GM23338 (cell line): ENCODE measurements around the gene BRAP. TPM values are rescaled to one million over a fixed set of nuclear protein-coding genes. Genes with fewer than 3 reads are reported as not detected.

Experiments
- ATAC-seq: fragments of 200-7000 bp; cut with Tn5 transposase; 3 replicates; pipeline ENCODE4 v1.9.1; 2020
- DNase-seq: peaks from one replicate; pipeline ENCODE4 v3.0.0-alpha.2; 2015; ENCODE audit warnings: low spot score
- H2AFZ ChIP-seq: fragments of 200-600 bp; sonication (generic); 2 replicates; pipeline ENCODE4 v1.8.0; 2016; ENCODE audit warnings: antibody characterized with exemption, mild to moderate bottlenecking, moderate library complexity
- H3F3A ChIP-seq: fragments of 200-600 bp; sonication (generic); replicated peaks from 2 replicates; pipeline ENCODE4 v1.8.0; 2017; ENCODE audit warnings: antibody characterized with exemption, mixed run types, low read depth
- H3K27ac ChIP-seq: fragments of 200-600 bp; sonication (generic); 2 replicates; pipeline ENCODE4 v1.6.1; 2016; ENCODE audit warnings: low read depth
- H3K27me3 ChIP-seq: fragments of 200-600 bp; sonication (generic); 2 replicates; pipeline ENCODE4 v1.8.0; 2016; ENCODE audit warnings: mild to moderate bottlenecking, mixed run types, moderate library complexity; ENCODE audit not compliant: insufficient read depth
- H3K36me3 ChIP-seq: fragments of 200-600 bp; sonication (generic); 2 replicates; pipeline ENCODE4 v1.8.0; 2016; ENCODE audit warnings: mild to moderate bottlenecking; ENCODE audit not compliant: insufficient read depth
- H3K4me1 ChIP-seq: fragments of 200-600 bp; sonication (generic); 2 replicates; pipeline ENCODE4 v1.8.0; 2016; ENCODE audit warnings: mild to moderate bottlenecking, moderate library complexity; ENCODE audit not compliant: insufficient read depth
- H3K4me2 ChIP-seq: fragments of 200-600 bp; sonication (generic); 2 replicates; pipeline ENCODE4 v1.7.1; 2017; ENCODE audit warnings: mixed run types
- H3K4me3 ChIP-seq: fragments of 200-600 bp; sonication (generic); 2 replicates; pipeline ENCODE4 v1.6.1; 2016; ENCODE audit warnings: mixed run types
- H3K79me2 ChIP-seq: fragments of 200-600 bp; sonication (generic); replicated peaks from 2 replicates; pipeline ENCODE4 v1.8.0; 2017; ENCODE audit warnings: mild to moderate bottlenecking; ENCODE audit not compliant: insufficient read depth
- H3K9me2 ChIP-seq: fragments of 200-600 bp; sonication (generic); 2 replicates; pipeline ENCODE4 v1.8.0; 2017; ENCODE audit not compliant: insufficient read depth
- H4K20me1 ChIP-seq: fragments of 200-600 bp; sonication (generic); replicated peaks from 2 replicates; pipeline ENCODE4 v1.8.0; 2017; ENCODE audit warnings: mild to moderate bottlenecking; ENCODE audit not compliant: insufficient read depth
- H3K27ac Mint-ChIP-seq: 2 replicates; pipeline ENCODE4 v1.8.0; 2020; ENCODE audit warnings: inconsistent platforms, mild to moderate bottlenecking, moderate library complexity, mixed read lengths
- H3K27me3 Mint-ChIP-seq: 3 replicates; pipeline ENCODE4 v1.8.0; 2022; ENCODE audit warnings: low read depth, mild to moderate bottlenecking, moderate library complexity, mixed read lengths, inconsistent platforms; ENCODE audit not compliant: insufficient read depth, poor library complexity
- H3K36me3 Mint-ChIP-seq: 3 replicates; pipeline ENCODE4 v1.8.0; 2021; ENCODE audit warnings: low read depth, mild to moderate bottlenecking, inconsistent platforms, moderate library complexity, mixed read lengths
- H3K4me1 Mint-ChIP-seq: 3 replicates; pipeline ENCODE4 v1.8.0; 2020; ENCODE audit warnings: mild to moderate bottlenecking, inconsistent platforms, mixed read lengths
- H3K4me3 Mint-ChIP-seq: 3 replicates; pipeline ENCODE4 v1.8.0; 2021; ENCODE audit warnings: moderate library complexity, mild to moderate bottlenecking, inconsistent platforms, mixed read lengths
- H3K9me3 Mint-ChIP-seq: 3 replicates; pipeline ENCODE4 v1.8.0; 2020; ENCODE audit warnings: moderate library complexity, mild to moderate bottlenecking, inconsistent platforms, mixed read lengths
- CREB1 ChIP-seq: fragments of 250-450 bp; sonication (Bioruptor Pico); IDR thresholded peaks from 2 replicates; pipeline ENCODE4 v1.5.0; 2020; ENCODE audit warnings: low read depth, mild to moderate bottlenecking, moderate library complexity
- EZH2 ChIP-seq: fragments of 200-600 bp; sonication (generic); IDR thresholded peaks from one replicate; pipeline ENCODE4 v1.8.0; 2017; ENCODE audit warnings: antibody characterized with exemption, mild to moderate bottlenecking, low read depth; ENCODE audit not compliant: unreplicated experiment
- EZH2phosphoT487 ChIP-seq: fragments of 200-600 bp; sonication (generic); IDR thresholded peaks from one replicate; pipeline ENCODE4 v1.8.1; 2018; ENCODE audit warnings: antibody characterized with exemption; ENCODE audit not compliant: unreplicated experiment
- JUNB ChIP-seq: IDR thresholded peaks from one replicate; pipeline ENCODE4 v1.6.1; 2016; ENCODE audit warnings: antibody characterized with exemption; ENCODE audit not compliant: unreplicated experiment
- NANOG ChIP-seq: IDR thresholded peaks from 2 replicates; pipeline ENCODE4 v1.6.1; 2016; ENCODE audit warnings: antibody characterized with exemption, borderline replicate concordance
- POLR2AphosphoS5 ChIP-seq: IDR thresholded peaks from 2 replicates; pipeline ENCODE4 v1.6.1; 2016; ENCODE audit warnings: antibody characterized with exemption, low read depth
- STAT1 ChIP-seq: IDR thresholded peaks from one replicate; pipeline ENCODE4 v1.6.1; 2016; ENCODE audit warnings: antibody characterized with exemption; ENCODE audit not compliant: unreplicated experiment
- ZNF114 ChIP-seq: fragments of 250-450 bp; sonication (Bioruptor Pico); IDR thresholded peaks from 2 replicates; pipeline ENCODE4 v1.5.0; 2020; ENCODE audit warnings: mild to moderate bottlenecking, moderate library complexity
- ZNF331 ChIP-seq: fragments of 250-450 bp; sonication (Bioruptor Pico); IDR thresholded peaks from 2 replicates; pipeline ENCODE4 v1.5.0; 2020; ENCODE audit warnings: low read depth, mild to moderate bottlenecking, moderate library complexity
- polyA plus RNA-seq: library from polyadenylated mRNA; unstranded; fragments of >200 nt; fragmentation: Nextera tagmentation; extraction: Ambion mirVana; gene quantifications from 2 replicates; pipeline ENCODE4 v1.2.1, GENCODE V29; 2016
- total RNA-seq: library from RNA; depleted of rRNA; stranded (reverse); fragments of >200 nt; shearing (Covaris generic); gene quantifications from 2 replicates; pipeline ENCODE4 v1.2.3, GENCODE V29; 2014
- TF ChIP-seq, protein P1 (sequence below): IDR thresholded peaks from 2 replicates; pipeline ENCODE4 v1.6.1; 2016; ENCODE audit warnings: antibody characterized with exemption
- TF ChIP-seq, protein P2 (sequence below), 2 experiments: fragments of 200-600 bp in 1 of 2; sonication (generic) in 1 of 2; conservative IDR thresholded peaks; 2 replicates each; pipeline versions ENCODE4 v1.5.1 to v1.6.1; 2016 to 2017; ENCODE audit warnings: antibody characterized with exemption in 2 of 2, low read depth in 2 of 2, mild to moderate bottlenecking in 2 of 2, moderate library complexity in 1 of 2
- TF ChIP-seq, protein P3 (sequence below): IDR thresholded peaks from one replicate; pipeline ENCODE4 v1.6.1; 2018; ENCODE audit warnings: antibody characterized with exemption; ENCODE audit not compliant: unreplicated experiment
- TF ChIP-seq, protein P4 (sequence below): fragments of 250-450 bp; sonication (Bioruptor Pico); IDR thresholded peaks from 2 replicates; pipeline ENCODE4 v1.5.0; 2020; ENCODE audit warnings: mild to moderate bottlenecking, moderate library complexity

BRAP gene
- total and polyA plus RNA-seq, 2 experiments from 2014 or later, result 14.9 to 19.4 TPM

DNA sequence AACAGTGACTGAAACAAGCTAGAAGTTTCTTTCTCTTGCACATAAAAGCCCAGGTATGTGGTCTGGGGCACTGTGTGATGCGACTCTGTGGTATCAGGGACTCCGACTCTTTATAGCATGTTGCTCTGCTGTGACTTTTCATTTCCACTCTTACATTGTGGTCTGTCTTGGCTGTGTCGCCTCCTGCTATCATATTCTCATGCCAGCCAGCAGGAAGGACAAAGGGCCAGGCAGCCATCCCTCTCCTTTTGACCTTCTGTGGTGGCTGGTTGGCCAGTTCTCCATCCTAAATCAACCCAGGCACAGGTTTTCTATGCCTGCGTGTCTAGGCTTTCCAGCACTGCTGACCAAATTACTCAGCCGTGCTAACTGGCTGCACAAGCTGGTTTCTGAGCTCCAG is 8.1 kb upstream of the BRAP start:
- H3K27me3 ChIP-seq, result no peaks in the 10 kb centered on the region
- H3F3A ChIP-seq, result no peaks in the 10 kb centered on the region
- H3K4me3 ChIP-seq, result no peak overlapping the region
- H3K79me2 ChIP-seq, result no peaks in the 10 kb centered on the region
- H4K20me1 ChIP-seq, result no peaks in the 10 kb centered on the region
- ATAC-seq (no peak), DNase-seq (no peak)
- H3K4me1 ChIP-seq, result no peaks in the 10 kb centered on the region
- H3K4me2 ChIP-seq, result no peak overlapping the region
- Mint-ChIP-seq H3K9me3 (no peaks in the 10 kb centered on the region), H3K4me3 (no peak overlapping the region), H3K4me1 (peaks cover 3% of the 10 kb centered on the region; the same call in 1 of the 3 replicates), H3K27me3 (peaks cover 2% of the 10 kb centered on the region), H3K36me3 (peaks cover 31% of the 10 kb centered on the region), H3K27ac (no peak overlapping the region)
- H3K36me3 ChIP-seq, result peaks cover 5% of the 10 kb centered on the region
- TF ChIP-seq, protein P1, sequence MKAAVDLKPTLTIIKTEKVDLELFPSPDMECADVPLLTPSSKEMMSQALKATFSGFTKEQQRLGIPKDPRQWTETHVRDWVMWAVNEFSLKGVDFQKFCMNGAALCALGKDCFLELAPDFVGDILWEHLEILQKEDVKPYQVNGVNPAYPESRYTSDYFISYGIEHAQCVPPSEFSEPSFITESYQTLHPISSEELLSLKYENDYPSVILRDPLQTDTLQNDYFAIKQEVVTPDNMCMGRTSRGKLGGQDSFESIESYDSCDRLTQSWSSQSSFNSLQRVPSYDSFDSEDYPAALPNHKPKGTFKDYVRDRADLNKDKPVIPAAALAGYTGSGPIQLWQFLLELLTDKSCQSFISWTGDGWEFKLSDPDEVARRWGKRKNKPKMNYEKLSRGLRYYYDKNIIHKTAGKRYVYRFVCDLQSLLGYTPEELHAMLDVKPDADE, result no peak
- TF ChIP-seq CREB1 (CRISPR knock-in tag) (no peak), NANOG (no peak), ZNF331 (CRISPR knock-in tag) (no peak), EZH2phosphoT487 (no peak), STAT1 (no peak), EZH2 (no peak), POLR2AphosphoS5 (no peak), JUNB (no peak), ZNF114 (CRISPR knock-in tag) (no peak)
- TF ChIP-seq, protein P2, sequence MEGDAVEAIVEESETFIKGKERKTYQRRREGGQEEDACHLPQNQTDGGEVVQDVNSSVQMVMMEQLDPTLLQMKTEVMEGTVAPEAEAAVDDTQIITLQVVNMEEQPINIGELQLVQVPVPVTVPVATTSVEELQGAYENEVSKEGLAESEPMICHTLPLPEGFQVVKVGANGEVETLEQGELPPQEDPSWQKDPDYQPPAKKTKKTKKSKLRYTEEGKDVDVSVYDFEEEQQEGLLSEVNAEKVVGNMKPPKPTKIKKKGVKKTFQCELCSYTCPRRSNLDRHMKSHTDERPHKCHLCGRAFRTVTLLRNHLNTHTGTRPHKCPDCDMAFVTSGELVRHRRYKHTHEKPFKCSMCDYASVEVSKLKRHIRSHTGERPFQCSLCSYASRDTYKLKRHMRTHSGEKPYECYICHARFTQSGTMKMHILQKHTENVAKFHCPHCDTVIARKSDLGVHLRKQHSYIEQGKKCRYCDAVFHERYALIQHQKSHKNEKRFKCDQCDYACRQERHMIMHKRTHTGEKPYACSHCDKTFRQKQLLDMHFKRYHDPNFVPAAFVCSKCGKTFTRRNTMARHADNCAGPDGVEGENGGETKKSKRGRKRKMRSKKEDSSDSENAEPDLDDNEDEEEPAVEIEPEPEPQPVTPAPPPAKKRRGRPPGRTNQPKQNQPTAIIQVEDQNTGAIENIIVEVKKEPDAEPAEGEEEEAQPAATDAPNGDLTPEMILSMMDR (conservative IDR thresholded peaks at IDR 0.05; ENCODE audit: low read depth in 2 of 2), result no peak
- TF ChIP-seq, protein P3, sequence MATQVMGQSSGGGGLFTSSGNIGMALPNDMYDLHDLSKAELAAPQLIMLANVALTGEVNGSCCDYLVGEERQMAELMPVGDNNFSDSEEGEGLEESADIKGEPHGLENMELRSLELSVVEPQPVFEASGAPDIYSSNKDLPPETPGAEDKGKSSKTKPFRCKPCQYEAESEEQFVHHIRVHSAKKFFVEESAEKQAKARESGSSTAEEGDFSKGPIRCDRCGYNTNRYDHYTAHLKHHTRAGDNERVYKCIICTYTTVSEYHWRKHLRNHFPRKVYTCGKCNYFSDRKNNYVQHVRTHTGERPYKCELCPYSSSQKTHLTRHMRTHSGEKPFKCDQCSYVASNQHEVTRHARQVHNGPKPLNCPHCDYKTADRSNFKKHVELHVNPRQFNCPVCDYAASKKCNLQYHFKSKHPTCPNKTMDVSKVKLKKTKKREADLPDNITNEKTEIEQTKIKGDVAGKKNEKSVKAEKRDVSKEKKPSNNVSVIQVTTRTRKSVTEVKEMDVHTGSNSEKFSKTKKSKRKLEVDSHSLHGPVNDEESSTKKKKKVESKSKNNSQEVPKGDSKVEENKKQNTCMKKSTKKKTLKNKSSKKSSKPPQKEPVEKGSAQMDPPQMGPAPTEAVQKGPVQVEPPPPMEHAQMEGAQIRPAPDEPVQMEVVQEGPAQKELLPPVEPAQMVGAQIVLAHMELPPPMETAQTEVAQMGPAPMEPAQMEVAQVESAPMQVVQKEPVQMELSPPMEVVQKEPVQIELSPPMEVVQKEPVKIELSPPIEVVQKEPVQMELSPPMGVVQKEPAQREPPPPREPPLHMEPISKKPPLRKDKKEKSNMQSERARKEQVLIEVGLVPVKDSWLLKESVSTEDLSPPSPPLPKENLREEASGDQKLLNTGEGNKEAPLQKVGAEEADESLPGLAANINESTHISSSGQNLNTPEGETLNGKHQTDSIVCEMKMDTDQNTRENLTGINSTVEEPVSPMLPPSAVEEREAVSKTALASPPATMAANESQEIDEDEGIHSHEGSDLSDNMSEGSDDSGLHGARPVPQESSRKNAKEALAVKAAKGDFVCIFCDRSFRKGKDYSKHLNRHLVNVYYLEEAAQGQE, result no peak
- TF ChIP-seq, protein P4, sequence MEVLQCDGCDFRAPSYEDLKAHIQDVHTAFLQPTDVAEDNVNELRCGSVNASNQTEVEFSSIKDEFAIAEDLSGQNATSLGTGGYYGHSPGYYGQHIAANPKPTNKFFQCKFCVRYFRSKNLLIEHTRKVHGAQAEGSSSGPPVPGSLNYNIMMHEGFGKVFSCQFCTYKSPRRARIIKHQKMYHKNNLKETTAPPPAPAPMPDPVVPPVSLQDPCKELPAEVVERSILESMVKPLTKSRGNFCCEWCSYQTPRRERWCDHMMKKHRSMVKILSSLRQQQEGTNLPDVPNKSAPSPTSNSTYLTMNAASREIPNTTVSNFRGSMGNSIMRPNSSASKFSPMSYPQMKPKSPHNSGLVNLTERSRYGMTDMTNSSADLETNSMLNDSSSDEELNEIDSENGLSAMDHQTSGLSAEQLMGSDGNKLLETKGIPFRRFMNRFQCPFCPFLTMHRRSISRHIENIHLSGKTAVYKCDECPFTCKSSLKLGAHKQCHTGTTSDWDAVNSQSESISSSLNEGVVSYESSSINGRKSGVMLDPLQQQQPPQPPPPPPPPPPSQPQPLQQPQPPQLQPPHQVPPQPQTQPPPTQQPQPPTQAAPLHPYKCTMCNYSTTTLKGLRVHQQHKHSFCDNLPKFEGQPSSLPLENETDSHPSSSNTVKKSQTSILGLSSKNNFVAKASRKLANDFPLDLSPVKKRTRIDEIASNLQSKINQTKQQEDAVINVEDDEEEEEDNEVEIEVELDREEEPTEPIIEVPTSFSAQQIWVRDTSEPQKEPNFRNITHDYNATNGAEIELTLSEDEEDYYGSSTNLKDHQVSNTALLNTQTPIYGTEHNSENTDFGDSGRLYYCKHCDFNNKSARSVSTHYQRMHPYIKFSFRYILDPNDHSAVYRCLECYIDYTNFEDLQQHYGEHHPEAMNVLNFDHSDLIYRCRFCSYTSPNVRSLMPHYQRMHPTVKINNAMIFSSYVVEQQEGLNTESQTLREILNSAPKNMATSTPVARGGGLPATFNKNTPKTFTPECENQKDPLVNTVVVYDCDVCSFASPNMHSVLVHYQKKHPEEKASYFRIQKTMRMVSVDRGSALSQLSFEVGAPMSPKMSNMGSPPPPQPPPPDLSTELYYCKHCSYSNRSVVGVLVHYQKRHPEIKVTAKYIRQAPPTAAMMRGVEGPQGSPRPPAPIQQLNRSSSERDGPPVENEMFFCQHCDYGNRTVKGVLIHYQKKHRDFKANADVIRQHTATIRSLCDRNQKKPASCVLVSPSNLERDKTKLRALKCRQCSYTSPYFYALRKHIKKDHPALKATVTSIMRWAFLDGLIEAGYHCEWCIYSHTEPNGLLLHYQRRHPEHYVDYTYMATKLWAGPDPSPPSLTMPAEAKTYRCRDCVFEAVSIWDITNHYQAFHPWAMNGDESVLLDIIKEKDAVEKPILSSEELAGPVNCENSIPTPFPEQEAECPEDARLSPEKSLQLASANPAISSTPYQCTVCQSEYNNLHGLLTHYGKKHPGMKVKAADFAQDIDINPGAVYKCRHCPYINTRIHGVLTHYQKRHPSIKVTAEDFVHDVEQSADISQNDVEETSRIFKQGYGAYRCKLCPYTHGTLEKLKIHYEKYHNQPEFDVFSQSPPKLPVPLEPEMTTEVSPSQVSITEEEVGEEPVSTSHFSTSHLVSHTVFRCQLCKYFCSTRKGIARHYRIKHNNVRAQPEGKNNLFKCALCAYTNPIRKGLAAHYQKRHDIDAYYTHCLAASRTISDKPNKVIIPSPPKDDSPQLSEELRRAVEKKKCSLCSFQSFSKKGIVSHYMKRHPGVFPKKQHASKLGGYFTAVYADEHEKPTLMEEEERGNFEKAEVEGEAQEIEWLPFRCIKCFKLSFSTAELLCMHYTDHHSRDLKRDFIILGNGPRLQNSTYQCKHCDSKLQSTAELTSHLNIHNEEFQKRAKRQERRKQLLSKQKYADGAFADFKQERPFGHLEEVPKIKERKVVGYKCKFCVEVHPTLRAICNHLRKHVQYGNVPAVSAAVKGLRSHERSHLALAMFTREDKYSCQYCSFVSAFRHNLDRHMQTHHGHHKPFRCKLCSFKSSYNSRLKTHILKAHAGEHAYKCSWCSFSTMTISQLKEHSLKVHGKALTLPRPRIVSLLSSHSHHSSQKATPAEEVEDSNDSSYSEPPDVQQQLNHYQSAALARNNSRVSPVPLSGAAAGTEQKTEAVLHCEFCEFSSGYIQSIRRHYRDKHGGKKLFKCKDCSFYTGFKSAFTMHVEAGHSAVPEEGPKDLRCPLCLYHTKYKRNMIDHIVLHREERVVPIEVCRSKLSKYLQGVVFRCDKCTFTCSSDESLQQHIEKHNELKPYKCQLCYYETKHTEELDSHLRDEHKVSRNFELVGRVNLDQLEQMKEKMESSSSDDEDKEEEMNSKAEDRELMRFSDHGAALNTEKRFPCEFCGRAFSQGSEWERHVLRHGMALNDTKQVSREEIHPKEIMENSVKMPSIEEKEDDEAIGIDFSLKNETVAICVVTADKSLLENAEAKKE, result no peak
- no peaks in the 10 kb centered on the region for H3K9me2 ChIP-seq
- no peak overlapping the region for H2AFZ ChIP-seq
- H3K27ac ChIP-seq, result peak overlapping the region; percentile 32; the same call in 1 of the 2 replicates
